Prostate gland (tissue), 2 donors: Measurements from ENCODE around the gene CYSRT1. TPM values are rescaled to one million over a fixed set of nuclear protein-coding genes. Genes with fewer than 3 reads are reported as not detected.
"Not testable (repeated sequence)": the region's sequence is repeated elsewhere in the genome, so short reads cannot be mapped to it uniquely, and the experiment has no call there.

Experiments used
- DNase-seq: peaks from one replicate; pipeline ENCODE4 v3.0.0-alpha.2; 2019; ENCODE audit warnings: low spot score
- H3K27ac ChIP-seq, 2 donors: fragments of 200-600 bp; sonication (generic); 2 replicates each; pipeline ENCODE4 v1.5.1; 2017 to 2019
- H3K27me3 ChIP-seq: fragments of 200-600 bp; sonication (generic); replicated peaks from 2 replicates; pipeline ENCODE4 v1.5.1; 2019; ENCODE audit not compliant: insufficient read depth
- H3K36me3 ChIP-seq, 2 donors: fragments of 200-600 bp; sonication (generic); 1 replicate in 1 of 2; 2 replicates in 1 of 2; pipeline versions ENCODE4 v1.5.1 to v1.8.1; 2017 to 2019
- H3K4me1 ChIP-seq: fragments of 200-600 bp; sonication (generic); replicated peaks from 2 replicates; pipeline ENCODE4 v1.5.1; 2019
- H3K4me3 ChIP-seq, 2 donors: fragments of 200-600 bp; sonication (generic); 2 replicates each; pipeline ENCODE4 v1.5.1; 2017 to 2019
- H3K9me3 ChIP-seq: fragments of 200-600 bp; sonication (generic); 2 replicates; pipeline ENCODE4 v1.5.1; 2017
- CTCF ChIP-seq, 4 experiments: fragments of 200-600 bp in 2 of 4; fragments of 450-650 bp in 2 of 4; sonication (generic) in 2 of 4; IDR thresholded peaks; 1 replicate in 3 of 4; 2 replicates in 1 of 4; pipeline ENCODE4 v1.5.1; 2016 to 2019; ENCODE audit warnings: antibody characterized with exemption in 4 of 4, mild to moderate bottlenecking in 2 of 4, moderate library complexity in 2 of 4
- POLR2A ChIP-seq: fragments of 450-650 bp; IDR thresholded peaks from one replicate; pipeline ENCODE4 v1.6.1; 2016; ENCODE audit warnings: antibody characterized with exemption, mild to moderate bottlenecking
- POLR2AphosphoS5 ChIP-seq: sonication (generic); formaldehyde crosslinking; IDR thresholded peaks from one replicate; pipeline ENCODE4 v1.6.1; 2017; ENCODE audit warnings: antibody characterized with exemption
- WGBS: methylation state at CpG from one replicate; pipeline ENCODE4 v1.1.5; 2018; 5-methylcytosine and 5-hydroxymethylcytosine counted together
- intact Hi-C: fragments of 100-400 bp; cut with DNase I; formaldehyde crosslinking; loops from one replicate; pipeline ENCODE4 v1.14.2; 2022
- total RNA-seq, 2 donors: library from RNA; depleted of rRNA; stranded (reverse); fragments of >200 nt; gene quantifications; one replicate each; pipeline ENCODE4 v1.1.0, GENCODE V29; 2016

CYSRT1 gene
- total RNA-seq, 2 donors from 2014 or later = 2.7 to 4.9 TPM

GRCh38 chr9:137240318-137240840 is 15.4 kb downstream of the CYSRT1 start:
- DNase-seq = peak; percentile 54
- intact Hi-C loops = loop anchor here (2.0 kb wide), 1 partner anchor 14 kb away; the partner anchor contains the start of gene NELFB

GRCh38 chr9:137240841-137241489 is 16.0 kb downstream of the CYSRT1 start, which contains the start of gene TUBB4B:
TUBB4B (plus strand) TSS chr9:137241287; CDS start chr9:137241361, 74 bp downstream.
- peak within 1 kb of the TSS; percentile 73 to 81 for H3K4me3 ChIP-seq
- TF ChIP-seq CTCF (IDR thresholded peaks at IDR 0.05) = peak in 2 of 4 experiments; percentile 25 to 41
- peak; percentile 97 for TF ChIP-seq POLR2A
- TF ChIP-seq POLR2AphosphoS5 = peak; percentile 97
- no peaks in the 10 kb centered on the region for H3K27me3 ChIP-seq
- peak; percentile 100 for DNase-seq
- H3K27ac ChIP-seq = peak within 1 kb of the TSS; percentile 92
- H3K36me3 ChIP-seq = peaks cover 0 to 11% of the 10 kb centered on the region in 2 donors
- intact Hi-C loops = loop anchor here (2.0 kb wide), 1 partner anchor 14 kb away; the partner anchor contains the start of gene NELFB
- H3K9me3 ChIP-seq = no peaks in the 10 kb centered on the region
- WGBS = under 1% methylated on average over 42 of the region's 67 CpGs
- H3K4me1 ChIP-seq = peaks cover 35% of the 10 kb centered on the region

More at GRCh38 chr9:137240318-137240840, 15.4 kb downstream of the CYSRT1 start:
- Histone ChIP-seq H3K4me3 (peak overlapping the region; percentile 68 to 70), H3K27me3 (no peaks in the 10 kb centered on the region), H3K4me1 (peaks cover 35% of the 10 kb centered on the region), H3K9me3 (no peaks in the 10 kb centered on the region), H3K36me3 (peaks cover 0 to 11% of the 10 kb centered on the region in 2 donors), H3K27ac (peak overlapping the region; percentile 92)
- WGBS = 0% methylated on average over 6 of the region's 58 CpGs
- TF ChIP-seq CTCF (IDR thresholded peaks at IDR 0.05) = no peak
- TF ChIP-seq POLR2AphosphoS5 = peak; percentile 4

- Histone ChIP-seq H3K27me3 (no peaks in the 10 kb centered on the region), H3K4me3 (peak overlapping the region; percentile 73 to 81), H3K4me1 (peaks cover 27% of the 10 kb centered on the region), H3K36me3 (peaks cover 0 to 11% of the 10 kb centered on the region in 2 donors), H3K9me3 (no peaks in the 10 kb centered on the region), H3K27ac (peak overlapping the region; percentile 86 to 92)
- under 1% methylated on average over 57 of the region's 83 CpGs for WGBS
- no peak for DNase-seq
- TF ChIP-seq POLR2AphosphoS5 = no peak
- no peak for TF ChIP-seq POLR2A
- TF ChIP-seq CTCF (IDR thresholded peaks at IDR 0.05) = no peak
- intact Hi-C loops = loop anchor here (2.0 kb wide), 1 partner anchor 13 kb away; the partner anchor contains the start of gene NELFB
These were observed 16.7 kb downstream of the CYSRT1 start for GRCh38 chr9:137241490-137242268.

- H3K4me3 ChIP-seq = peak overlapping the region; percentile 73 to 81
- no peaks in the 10 kb centered on the region for H3K9me3 ChIP-seq
- no peak for DNase-seq
- H3K27ac ChIP-seq = peak overlapping the region; percentile 86 to 92
- intact Hi-C loops = no loop called here
- H3K36me3 ChIP-seq = peaks cover 0 to 11% of the 10 kb centered on the region in 2 donors
- TF ChIP-seq POLR2A = no peak
- no peak for TF ChIP-seq CTCF (IDR thresholded peaks at IDR 0.05)
- TF ChIP-seq POLR2AphosphoS5 = no peak
- WGBS = 71% methylated on average over 35 of the region's 36 CpGs
- no peaks in the 10 kb centered on the region for H3K27me3 ChIP-seq
- H3K4me1 ChIP-seq = peaks cover 19% of the 10 kb centered on the region
These were observed 17.6 kb downstream of the CYSRT1 start for GRCh38 chr9:137242269-137243203.

- H3K27ac ChIP-seq, H3K9me3 ChIP-seq, intact Hi-C loops, H3K4me3 ChIP-seq, DNase-seq, H3K27me3 ChIP-seq: not testable (repeated sequence)
- peaks cover 13% of the 10 kb centered on the region for H3K4me1 ChIP-seq
- H3K36me3 ChIP-seq = peaks cover 0 to 11% of the 10 kb centered on the region in 2 donors
- 94% methylated on average over 18 of the region's 18 CpGs for WGBS
These were observed 18.3 kb downstream of the CYSRT1 start for GRCh38 chr9:137243266-137243625.
